ENCODE data around the gene GIMAP8. TPM values are rescaled to one million over a fixed set of nuclear protein-coding genes. Genes with fewer than 3 reads are reported as not detected.

Gene GIMAP8
- total and polyA plus RNA-seq, 2 experiments from 2014 or later: 0.06 TPM; not detected in 1

- Histone ChIP-seq H2AFZ (no peak overlapping the region), H3K27ac (ENCODE audit: low read depth) (no peak overlapping the region), H3K27me3 (ENCODE audit: insufficient read depth) (no peaks in the 10 kb centered on the region), H3K4me3 (no peak overlapping the region), H3K79me2 (replicated peaks; ENCODE audit: insufficient read depth) (peaks cover 24% of the 10 kb centered on the region), H3F3A (replicated peaks; ENCODE audit: low read depth) (peaks cover 12% of the 10 kb centered on the region), H3K9me2 (ENCODE audit: insufficient read depth) (no peaks in the 10 kb centered on the region), H4K20me1 (replicated peaks; ENCODE audit: insufficient read depth) (no peaks in the 10 kb centered on the region; the same call in 1 of the 2 replicates), H3K4me2 (no peak overlapping the region), H3K4me1 (ENCODE audit: insufficient read depth) (peaks cover 17% of the 10 kb centered on the region), H3K36me3 (ENCODE audit: insufficient read depth) (peaks cover 5% of the 10 kb centered on the region; the same call in 1 of the 2 replicates)
- Mint-ChIP-seq H3K27me3 (ENCODE audit: insufficient read depth, low read depth, poor library complexity) (peaks cover 24% of the 10 kb centered on the region), H3K4me1 (peaks cover 35% of the 10 kb centered on the region), H3K4me3 (no peak overlapping the region), H3K36me3 (ENCODE audit: low read depth) (peaks cover 49% of the 10 kb centered on the region), H3K27ac (peak overlapping the region; percentile 40; the same call in 1 of the 2 replicates), H3K9me3 (no peaks in the 10 kb centered on the region; the same call in none of the 3 replicates)
- ATAC-seq: no peak
- TF ChIP-seq NANOG (IDR thresholded peaks at IDR 0.05; ENCODE audit: borderline replicate concordance) (no peak), JUNB (IDR thresholded peaks at IDR 0.05; ENCODE audit: unreplicated experiment) (no peak), STAT1 (IDR thresholded peaks at IDR 0.05; ENCODE audit: unreplicated experiment) (no peak), POLR2AphosphoS5 (IDR thresholded peaks at IDR 0.05; ENCODE audit: low read depth) (0 out of 2 replicates have a peak, but pooled peaks have one; percentile 5), ETS1 (IDR thresholded peaks at IDR 0.05) (no peak)
- TF ChIP-seq, protein P1, sequence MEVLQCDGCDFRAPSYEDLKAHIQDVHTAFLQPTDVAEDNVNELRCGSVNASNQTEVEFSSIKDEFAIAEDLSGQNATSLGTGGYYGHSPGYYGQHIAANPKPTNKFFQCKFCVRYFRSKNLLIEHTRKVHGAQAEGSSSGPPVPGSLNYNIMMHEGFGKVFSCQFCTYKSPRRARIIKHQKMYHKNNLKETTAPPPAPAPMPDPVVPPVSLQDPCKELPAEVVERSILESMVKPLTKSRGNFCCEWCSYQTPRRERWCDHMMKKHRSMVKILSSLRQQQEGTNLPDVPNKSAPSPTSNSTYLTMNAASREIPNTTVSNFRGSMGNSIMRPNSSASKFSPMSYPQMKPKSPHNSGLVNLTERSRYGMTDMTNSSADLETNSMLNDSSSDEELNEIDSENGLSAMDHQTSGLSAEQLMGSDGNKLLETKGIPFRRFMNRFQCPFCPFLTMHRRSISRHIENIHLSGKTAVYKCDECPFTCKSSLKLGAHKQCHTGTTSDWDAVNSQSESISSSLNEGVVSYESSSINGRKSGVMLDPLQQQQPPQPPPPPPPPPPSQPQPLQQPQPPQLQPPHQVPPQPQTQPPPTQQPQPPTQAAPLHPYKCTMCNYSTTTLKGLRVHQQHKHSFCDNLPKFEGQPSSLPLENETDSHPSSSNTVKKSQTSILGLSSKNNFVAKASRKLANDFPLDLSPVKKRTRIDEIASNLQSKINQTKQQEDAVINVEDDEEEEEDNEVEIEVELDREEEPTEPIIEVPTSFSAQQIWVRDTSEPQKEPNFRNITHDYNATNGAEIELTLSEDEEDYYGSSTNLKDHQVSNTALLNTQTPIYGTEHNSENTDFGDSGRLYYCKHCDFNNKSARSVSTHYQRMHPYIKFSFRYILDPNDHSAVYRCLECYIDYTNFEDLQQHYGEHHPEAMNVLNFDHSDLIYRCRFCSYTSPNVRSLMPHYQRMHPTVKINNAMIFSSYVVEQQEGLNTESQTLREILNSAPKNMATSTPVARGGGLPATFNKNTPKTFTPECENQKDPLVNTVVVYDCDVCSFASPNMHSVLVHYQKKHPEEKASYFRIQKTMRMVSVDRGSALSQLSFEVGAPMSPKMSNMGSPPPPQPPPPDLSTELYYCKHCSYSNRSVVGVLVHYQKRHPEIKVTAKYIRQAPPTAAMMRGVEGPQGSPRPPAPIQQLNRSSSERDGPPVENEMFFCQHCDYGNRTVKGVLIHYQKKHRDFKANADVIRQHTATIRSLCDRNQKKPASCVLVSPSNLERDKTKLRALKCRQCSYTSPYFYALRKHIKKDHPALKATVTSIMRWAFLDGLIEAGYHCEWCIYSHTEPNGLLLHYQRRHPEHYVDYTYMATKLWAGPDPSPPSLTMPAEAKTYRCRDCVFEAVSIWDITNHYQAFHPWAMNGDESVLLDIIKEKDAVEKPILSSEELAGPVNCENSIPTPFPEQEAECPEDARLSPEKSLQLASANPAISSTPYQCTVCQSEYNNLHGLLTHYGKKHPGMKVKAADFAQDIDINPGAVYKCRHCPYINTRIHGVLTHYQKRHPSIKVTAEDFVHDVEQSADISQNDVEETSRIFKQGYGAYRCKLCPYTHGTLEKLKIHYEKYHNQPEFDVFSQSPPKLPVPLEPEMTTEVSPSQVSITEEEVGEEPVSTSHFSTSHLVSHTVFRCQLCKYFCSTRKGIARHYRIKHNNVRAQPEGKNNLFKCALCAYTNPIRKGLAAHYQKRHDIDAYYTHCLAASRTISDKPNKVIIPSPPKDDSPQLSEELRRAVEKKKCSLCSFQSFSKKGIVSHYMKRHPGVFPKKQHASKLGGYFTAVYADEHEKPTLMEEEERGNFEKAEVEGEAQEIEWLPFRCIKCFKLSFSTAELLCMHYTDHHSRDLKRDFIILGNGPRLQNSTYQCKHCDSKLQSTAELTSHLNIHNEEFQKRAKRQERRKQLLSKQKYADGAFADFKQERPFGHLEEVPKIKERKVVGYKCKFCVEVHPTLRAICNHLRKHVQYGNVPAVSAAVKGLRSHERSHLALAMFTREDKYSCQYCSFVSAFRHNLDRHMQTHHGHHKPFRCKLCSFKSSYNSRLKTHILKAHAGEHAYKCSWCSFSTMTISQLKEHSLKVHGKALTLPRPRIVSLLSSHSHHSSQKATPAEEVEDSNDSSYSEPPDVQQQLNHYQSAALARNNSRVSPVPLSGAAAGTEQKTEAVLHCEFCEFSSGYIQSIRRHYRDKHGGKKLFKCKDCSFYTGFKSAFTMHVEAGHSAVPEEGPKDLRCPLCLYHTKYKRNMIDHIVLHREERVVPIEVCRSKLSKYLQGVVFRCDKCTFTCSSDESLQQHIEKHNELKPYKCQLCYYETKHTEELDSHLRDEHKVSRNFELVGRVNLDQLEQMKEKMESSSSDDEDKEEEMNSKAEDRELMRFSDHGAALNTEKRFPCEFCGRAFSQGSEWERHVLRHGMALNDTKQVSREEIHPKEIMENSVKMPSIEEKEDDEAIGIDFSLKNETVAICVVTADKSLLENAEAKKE (CRISPR knock-in tag; IDR thresholded peaks at IDR 0.05): no peak
- no peak for DNase-seq (ENCODE audit: low spot score)
Observed at GRCh38 chr7:150409300-150410030, 41.0 kb upstream of the GIMAP8 start.

All from GM23338 (cell line).